Head of caudate nucleus (tissue), 42 donors: Measurements from ENCODE around the gene SEMA6A.

Experiments
- DNase-seq, 42 donors: peaks; one replicate each; pipeline versions ENCODE4 v3.0.0 to v3.0.0-alpha.2; 2020 to 2021; ENCODE audit warnings: mixed read lengths in 7 of 42
- intact Hi-C: fragments of 100-400 bp; cut with DNase I; formaldehyde crosslinking; loops from one replicate; pipeline ENCODE4 v1.15.0; 2022

SEMA6A gene

DNA sequence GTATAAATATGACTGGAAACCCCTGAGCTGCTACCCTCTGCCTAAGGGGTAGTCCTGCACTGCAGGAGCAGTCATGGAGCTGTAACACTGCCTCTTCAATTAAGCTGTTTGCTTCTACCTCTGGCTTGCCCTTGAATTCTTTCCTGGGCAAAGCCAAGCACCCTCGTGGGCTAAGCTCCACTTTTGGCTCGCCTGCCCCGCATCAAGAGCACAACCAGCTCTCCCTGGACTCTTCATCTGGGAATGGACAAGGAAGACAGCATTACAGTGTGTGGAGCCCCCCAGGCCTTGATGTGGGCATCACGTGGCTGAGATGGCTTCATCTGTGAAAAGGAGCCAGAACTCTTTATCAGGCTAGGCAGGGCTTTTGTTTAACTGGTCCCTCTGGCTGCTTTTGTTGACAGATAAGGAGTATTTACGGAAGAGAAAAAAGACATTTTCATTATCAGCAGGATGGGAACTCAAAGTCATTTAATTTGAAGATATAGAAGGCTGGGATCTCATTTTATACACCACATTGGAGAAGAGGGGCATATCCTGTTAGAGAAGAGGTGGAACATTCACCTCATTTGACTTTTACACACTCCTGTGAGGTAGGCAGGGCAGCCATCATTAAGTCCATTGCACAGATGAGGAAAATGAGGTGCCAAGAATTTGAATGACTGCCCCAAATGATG is 137.8 kb downstream of the SEMA6A start:
- no peak for DNase-seq
- intact Hi-C loops = no loop called here

DNA sequence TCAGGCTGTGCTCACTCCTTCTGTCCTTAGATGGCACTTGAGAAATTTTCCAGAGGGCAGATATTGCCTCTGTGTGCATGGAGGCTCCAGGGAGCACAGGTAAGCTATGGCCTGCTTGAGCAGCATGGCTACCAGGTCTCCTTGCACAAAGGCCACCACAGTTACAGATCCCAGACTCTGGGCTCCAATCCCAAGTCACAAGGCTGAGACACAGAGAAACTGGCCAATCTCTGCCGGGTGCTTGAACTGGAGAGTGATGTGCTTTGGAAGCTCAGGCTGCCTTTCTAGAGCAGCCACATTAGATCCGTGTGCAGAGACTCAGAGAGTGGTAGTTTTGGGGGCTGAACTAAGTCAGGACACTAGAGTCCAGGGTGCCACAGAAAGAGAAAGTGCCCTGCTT is 145.7 kb downstream of the SEMA6A start:
- intact Hi-C loops = no loop called here
- DNase-seq = peak in 28 of 42 donors; percentile 11 to 79 (median 49)

DNA sequence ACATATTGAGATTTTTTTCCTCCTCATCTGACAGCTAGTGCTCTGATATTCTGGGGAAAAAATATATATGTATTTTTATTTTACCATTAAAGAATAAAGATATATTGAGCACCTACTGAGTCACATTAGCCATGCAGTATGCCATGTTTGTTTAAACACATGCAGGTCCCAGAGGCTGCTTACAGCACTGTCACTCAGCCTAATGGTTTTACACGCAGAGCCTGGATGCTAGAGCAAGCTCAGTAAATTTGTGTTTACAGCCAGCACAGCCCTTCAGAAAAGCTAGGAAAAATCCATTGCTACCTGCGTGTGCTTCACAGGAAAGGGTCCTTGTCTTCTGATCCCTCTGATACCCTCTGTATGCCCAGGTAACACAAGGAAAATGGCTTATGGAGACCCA is 146.2 kb downstream of the SEMA6A start:
- DNase-seq = no peak
- intact Hi-C loops = no loop called here

DNA sequence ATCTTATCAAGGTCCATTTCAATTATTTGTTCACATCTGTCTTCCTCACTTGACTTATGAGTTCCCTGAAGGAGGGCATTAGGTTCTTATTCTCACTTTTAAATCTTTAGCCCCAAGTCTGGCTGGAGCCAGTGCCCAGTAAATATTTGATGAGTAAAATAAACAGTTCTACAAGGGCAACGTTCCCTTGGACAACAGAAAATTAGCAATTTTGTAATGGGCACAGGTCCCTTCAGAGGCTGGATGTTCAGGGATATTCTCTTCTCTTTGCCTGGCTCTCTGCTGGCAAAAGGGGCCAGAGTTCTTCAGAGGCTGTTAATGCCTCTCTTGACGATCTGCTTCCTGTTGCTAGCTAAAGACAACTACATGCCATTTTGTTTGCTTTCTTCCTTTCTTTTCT is 149.7 kb downstream of the SEMA6A start:
- DNase-seq = no peak
- intact Hi-C loops = no loop called here

DNA sequence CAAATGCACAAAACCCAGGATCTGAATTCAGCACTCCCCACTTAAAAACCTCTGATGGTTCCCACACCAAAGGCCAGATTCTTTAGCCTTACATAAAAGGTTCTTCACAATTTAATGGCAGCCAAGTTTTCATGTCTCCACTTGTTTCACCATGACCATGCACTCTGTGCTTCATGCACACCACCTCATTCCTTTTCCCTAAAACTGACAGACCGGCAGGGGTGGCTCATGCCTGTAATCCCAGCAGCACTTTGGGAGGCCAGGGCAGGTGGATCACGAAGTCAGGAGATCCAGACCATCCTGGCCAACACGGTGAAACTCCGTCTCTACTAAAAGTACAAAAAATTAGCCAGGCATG is 150.4 kb downstream of the SEMA6A start:
- intact Hi-C loops = no loop called here
- DNase-seq = no peak

DNA sequence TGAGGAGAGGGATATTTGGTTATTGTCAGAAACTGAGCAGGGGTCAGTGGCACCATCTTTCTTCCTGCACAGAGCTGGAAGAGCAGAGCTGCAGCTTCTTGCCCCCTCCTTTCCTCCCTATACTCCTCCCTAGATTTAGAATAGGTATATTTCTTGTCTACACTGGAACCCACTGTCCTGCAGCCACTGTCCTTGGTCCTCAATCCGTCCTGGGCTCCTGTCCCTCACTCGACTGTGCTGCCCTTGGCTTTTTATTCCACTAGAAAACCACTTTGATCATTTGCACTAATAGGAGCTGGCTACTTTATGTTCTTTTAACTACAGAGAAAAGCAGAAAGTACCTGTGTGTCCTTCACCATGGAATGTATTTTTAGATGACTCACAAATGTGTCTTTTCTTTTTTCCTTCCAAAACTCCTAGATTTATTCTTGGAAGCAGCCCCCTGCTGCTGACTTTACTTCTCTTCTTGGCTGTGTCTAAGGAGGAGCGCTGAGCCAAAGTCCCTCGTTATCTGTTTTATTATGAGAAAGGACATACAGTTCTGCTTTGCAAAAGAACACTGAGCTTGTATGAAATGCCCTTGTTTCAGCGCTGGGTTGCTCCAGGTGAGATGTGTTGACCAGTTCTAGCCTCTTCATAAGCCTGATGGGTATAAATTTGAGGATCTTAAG is 150.9 kb downstream of the SEMA6A start:
- DNase-seq = no peak
- intact Hi-C loops = no loop called here

DNA sequence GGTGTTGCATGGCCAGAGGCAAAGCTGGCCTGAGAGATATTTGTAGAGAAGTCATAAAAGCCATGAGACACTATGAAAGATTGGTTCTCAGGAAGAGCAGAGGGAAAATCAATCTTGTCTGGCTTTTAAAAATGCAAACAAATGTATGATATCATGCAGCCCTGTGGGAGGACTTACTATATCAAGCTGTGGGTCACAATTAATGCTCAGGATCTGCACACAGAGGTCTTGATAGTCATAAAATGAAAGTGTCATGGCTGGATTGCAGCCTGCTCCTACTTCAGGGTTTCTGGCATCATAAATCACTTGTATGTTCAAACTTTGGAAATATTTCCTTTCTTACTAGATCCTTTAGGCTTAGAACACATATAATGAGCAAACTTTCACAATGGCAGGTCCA is 151.5 kb downstream of the SEMA6A start:
- intact Hi-C loops = no loop called here
- no peak for DNase-seq

DNA sequence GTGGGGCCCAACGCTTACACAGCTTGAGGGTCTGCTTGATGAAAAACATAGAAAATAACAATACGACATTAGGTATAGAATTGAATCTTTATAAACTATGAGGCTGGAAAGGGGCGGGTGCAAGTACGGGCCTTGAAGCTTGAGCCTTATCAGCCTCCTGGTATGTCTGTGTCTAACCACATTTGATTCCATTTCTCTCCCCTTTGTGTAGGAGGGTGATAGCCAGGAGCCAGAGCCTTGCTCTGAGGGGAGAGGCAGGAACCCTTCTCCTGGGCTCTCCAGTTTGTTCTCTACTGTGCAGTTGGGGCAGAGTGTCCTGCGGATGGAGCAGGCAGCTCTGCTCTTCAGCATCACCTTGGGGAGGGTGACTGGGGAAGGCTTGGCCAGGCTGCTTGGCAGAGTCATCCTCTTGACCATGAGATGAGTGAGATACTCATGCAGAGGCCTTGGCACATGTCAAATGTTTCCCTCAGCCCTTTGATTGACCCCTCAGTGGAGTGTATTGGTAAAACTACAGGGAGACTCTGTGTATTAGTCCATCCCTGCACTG is 153.5 kb downstream of the SEMA6A start:
- DNase-seq = no peak
- intact Hi-C loops = no loop called here

DNA sequence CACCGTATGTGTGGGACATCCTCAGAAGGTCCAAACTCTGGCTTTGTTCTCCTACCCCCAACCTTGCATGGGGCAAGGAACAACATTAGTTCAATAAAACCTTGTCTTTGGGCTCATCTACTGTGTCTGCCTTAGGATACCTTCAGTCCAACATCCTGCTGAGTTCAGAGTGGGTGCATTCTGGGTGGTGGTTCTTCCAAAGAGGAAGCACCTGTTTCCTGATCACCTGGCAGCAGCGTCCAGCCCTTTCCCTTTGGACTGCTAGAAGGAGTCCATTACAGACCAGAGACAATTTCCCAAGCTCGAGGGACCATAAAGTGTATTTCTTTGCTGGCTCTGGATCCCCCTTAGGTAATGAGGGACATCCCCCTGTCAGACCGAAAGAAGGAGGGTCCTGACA is 154.1 kb downstream of the SEMA6A start:
- intact Hi-C loops = no loop called here
- DNase-seq = no peak

DNA sequence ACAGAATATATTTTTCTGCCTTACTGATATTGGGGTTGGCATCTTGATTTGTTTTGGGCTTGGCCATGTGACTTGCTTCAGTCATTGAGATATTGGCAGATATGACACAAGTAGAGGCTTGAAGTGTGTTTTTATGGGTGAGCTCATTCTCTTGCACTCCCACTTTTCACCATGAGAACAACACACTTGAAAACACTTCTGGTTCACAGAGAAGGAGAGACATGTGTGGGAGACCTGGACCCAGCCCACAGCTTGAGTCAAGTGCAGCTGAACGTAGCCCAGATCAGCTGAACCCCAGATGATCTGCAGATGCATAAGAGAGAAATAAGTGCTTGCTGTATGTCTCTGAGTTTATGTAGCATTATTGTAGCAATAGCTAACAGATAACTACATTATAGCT is 155.4 kb downstream of the SEMA6A start:
- DNase-seq = peak in 1 of 42 donors; percentile 32
- intact Hi-C loops = no loop called here

DNA sequence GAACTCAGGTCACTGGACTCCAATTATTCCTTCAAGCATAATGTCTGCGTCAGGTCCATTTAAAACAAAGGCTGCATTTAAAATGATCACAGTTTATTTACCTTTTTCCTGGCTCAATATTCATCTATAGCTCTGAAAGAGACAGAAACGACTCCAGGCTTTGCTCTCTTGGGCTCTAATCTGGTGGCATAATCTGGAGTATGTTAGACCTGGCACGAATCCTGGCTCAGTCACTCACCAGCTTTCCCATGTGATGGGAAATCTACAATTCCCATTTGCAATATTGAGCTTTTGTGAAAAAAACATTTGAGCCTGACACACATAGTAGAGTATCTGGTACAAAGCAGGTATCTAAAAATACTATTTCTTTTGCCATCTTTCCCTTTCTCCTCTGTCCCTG is 155.8 kb downstream of the SEMA6A start:
- DNase-seq = no peak
- intact Hi-C loops = no loop called here

DNA sequence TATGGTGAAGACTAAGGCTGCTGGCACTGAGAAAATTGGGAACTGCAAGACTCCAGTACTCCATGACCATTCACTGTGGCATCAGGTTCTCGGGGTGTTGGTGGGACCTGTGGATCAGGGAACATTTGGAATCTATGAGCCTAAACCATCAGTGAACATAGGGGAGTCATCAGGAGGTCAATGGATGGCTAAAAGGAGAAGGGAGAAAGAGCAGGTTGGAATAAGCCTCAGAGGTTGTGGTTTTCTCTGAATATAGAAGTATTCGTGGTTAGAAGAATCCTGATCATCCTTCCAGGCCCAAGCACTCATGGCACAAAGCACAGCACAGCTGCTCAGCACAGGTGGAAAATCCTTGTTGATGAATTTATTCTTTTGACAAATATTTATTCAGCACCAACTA is 156.6 kb downstream of the SEMA6A start:
- DNase-seq = no peak
- intact Hi-C loops = no loop called here

DNA sequence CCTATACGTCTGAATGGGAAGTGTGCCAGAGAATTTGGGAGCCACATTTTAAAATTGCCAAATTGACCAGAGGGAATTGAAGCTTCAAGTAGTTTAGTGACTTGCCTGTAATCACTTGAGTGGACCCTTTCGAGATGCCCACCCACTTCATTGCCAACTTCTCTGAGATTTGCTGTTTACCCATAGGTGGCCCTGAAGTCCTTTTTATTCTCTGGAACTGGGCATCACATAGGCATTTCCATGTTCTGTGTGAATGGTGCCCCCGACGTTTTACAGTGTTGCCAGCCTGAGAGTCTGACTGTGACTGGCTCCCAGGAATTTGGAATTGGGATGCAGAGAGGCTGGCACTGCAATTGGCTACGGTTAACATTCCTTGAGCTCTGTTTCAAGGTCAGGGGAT is 158.6 kb downstream of the SEMA6A start:
- peak in 1 of 42 donors; percentile 56 for DNase-seq
- intact Hi-C loops = no loop called here

DNA sequence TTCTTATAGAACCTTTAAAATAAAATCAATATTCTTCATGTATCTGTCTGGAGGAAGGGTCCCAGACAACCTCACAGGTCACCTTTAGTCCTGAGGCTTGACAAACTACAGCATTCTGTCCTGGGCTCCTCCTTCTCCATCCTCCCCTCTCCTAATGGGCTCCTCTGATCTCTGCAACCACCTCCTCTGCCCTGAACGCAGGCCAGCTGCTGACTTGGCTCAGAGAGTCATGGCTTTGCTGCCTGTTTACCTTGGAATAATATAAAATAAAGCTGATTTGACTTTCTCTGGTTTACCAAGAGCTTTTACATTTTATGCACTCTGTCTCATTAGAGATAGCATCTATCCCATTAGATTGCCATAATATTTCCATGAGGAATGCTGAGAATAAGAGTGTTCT is 159.4 kb downstream of the SEMA6A start:
- no peak for DNase-seq
- intact Hi-C loops = no loop called here

DNA sequence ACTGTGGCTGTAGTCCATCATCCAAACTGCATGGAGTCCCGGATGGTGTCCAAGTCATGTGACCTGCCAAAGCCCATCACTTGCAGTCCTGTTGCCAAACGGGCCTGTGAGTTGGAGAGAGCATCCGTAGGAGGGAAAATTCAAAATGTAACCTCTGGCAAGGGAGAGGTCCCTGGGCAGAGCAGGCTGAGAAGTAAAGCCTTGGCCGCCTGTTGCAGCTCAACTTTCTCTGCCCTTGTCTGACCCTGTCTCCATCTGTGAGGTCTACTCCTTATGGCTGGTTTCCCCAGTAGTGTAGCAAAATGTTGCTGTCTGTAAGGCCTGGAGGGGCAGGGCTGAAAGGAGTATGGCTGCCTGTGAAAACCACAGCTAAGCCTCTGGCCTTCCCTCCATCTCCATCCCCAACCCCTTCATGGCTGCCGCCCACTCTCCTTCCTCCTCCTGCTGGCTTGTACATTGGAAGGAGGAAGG is 163.5 kb downstream of the SEMA6A start:
- DNase-seq = peak in 38 of 42 donors; percentile 16 to 84 (median 57)
- intact Hi-C loops = no loop called here

DNA sequence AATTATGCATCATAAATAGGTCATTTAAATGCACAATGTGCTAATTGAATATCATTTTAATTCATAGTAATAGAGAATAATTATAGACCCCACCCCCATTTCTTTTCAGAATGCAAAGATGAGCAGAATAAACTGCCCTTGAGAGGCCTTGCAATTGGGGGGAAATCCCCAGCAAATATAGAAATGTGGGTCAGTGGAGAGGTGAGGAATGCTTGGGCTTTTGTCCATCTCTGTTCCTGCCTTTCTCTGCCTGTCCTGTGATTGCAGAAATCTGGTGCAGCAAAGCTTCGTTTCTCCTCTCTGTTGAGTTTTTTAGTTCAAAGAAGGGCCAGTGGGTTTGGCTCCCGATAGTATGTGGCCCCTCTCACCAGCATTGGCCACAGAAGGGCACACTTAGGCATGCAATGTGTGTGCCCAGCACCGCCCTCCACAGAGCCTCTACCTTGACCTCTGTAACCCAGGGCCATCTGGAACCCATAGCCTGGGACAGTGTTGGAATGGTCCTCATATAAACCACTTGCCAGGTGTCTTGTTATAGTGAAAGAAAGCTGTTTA is 164.2 kb downstream of the SEMA6A start:
- intact Hi-C loops = no loop called here

DNA sequence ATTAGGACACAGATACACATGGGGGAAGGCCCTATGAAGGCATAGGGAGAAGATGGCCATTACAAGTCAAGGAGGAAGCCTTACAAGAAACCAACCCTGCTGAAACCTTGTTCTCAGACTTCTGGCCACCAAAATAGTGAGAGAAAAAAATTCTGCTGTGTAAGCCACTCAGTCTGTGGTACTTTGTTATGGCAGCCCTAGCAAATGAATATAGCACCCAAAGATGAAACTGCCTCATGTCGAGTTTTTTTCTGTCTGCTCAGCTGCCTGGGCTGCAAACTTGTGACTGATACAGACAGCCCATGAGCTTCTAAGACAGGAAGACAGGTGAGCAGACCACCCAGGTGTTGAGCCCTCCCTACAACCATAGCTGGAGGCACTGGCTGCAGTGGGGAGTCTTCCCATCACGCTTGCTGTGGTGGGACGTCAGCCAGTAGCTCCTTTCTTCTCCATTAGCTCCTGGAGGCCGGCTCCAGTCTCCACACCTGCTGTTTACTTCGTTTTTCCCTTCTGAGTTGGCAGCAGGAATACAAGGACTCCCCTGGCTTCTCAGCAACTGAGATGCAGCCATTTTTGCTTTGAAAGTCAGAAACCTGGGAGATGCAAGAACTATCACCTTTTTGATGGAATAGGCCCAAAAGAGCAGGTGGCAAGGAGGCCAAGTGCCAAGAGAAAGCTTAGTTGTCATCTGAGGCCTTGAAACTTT is 164.9 kb downstream of the SEMA6A start:
- no peak for DNase-seq
- intact Hi-C loops = no loop called here

More for the DNA sequence above, 164.2 kb downstream of the SEMA6A start:
- DNase-seq = no peak

DNA sequence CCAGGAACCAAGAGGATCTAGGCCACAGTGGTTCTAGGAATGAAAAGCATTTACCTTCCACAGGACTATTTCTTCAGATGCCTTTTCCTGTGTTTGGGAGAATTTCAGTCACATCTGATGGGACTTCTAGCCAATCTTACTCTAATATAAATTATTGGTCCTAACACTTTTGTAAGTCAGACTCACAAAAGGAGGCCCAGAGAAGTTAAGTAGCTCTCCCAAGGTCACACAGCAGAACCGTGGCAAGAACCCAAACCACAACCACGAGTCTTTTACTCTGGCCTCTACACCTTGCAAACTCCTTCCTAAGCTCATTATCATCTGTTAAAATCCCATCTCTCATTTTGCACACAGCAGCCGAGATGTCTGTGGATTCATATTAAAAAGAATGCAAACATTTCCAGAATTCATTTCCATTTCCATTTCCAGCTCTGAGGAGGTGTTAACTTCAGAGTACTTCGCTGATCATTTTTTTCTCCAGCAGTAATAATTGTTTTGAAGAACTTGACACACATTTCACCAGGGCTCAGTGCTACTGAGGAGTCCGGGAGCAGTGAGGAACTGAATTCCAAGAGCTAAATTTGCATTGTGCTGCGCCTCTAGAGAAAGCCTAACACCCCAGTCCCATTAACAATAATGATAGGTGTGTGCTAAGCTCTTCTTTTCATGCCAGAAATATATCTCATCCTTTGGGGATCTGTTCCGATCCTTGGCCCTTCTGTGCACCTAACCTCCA is 168.1 kb downstream of the SEMA6A start:
- intact Hi-C loops = no loop called here
- DNase-seq = peak in 5 of 42 donors; percentile 27 to 70 (median 55)

DNA sequence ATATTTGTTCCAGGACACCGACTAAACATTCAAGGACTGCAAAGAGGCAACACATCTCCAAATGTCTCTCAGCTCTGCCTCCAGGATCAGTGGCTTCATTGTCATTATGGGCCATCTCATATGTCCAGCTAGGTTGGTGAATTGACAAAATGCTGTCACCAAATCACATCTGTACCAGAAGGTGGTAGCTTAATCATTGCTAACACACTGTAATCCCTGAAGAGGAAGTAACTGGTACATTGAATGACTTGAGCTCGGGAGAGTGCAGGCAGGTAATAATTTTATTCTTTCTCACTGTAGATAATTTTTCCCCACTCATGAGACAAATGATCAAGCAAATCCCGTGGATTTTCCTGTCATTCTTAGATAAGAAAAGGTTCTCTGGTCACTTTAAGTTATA is 169.8 kb downstream of the SEMA6A start:
- intact Hi-C loops = no loop called here
- no peak for DNase-seq
